RWPE2 (cell line): ENCODE results near the gene PNLDC1.
A peak's percentile ranks its signal among the peaks of the same experiment; 100 is the strongest.

ENCODE experiments used
- ATAC-seq: fragments of 200-7000 bp; cut with Tn5 transposase; 3 replicates; pipeline ENCODE4 v1.9.1; 2021; ENCODE audit warnings: low read depth
- DNase-seq: peaks from one replicate; pipeline ENCODE4 v3.0.0-alpha.2; 2020; ENCODE audit warnings: low spot score
- H3K27ac ChIP-seq: fragments of 450-650 bp; 2 replicates; pipeline ENCODE4 v1.5.1; 2017; ENCODE audit warnings: mild to moderate bottlenecking; ENCODE audit not compliant: poor library complexity, severe bottlenecking
- H3K27me3 ChIP-seq: fragments of 250-450 bp; sonication (Bioruptor Pico); 2 replicates; pipeline ENCODE4 v1.5.1; 2021; ENCODE audit warnings: mild to moderate bottlenecking, moderate library complexity; ENCODE audit not compliant: insufficient read depth, poor library complexity, severe bottlenecking
- H3K36me3 ChIP-seq: fragments of 250-450 bp; sonication (Bioruptor Pico); 2 replicates; pipeline ENCODE4 v1.5.1; 2020; ENCODE audit warnings: low read depth, mild to moderate bottlenecking, moderate library complexity
- H3K4me1 ChIP-seq: fragments of 250-450 bp; sonication (Bioruptor Pico); 2 replicates; pipeline ENCODE4 v1.5.1; 2021; ENCODE audit warnings: mild to moderate bottlenecking, moderate library complexity; ENCODE audit not compliant: insufficient read depth, poor library complexity, severe bottlenecking
- H3K4me3 ChIP-seq: fragments of 250-450 bp; sonication (Bioruptor Pico); 2 replicates; pipeline ENCODE4 v1.5.1; 2021; ENCODE audit warnings: mild to moderate bottlenecking, moderate library complexity; ENCODE audit not compliant: severe bottlenecking
- H3K9me3 ChIP-seq: fragments of 250-450 bp; sonication (Bioruptor Pico); 2 replicates; pipeline ENCODE4 v1.5.1; 2021; ENCODE audit warnings: mild to moderate bottlenecking, moderate library complexity; ENCODE audit not compliant: severe bottlenecking
- TF ChIP-seq, protein P1 (sequence below): fragments of 450-650 bp; IDR thresholded peaks from one replicate; pipeline ENCODE4 v1.5.1; 2017; ENCODE audit warnings: mild to moderate bottlenecking, moderate library complexity; ENCODE audit not compliant: poor library complexity, severe bottlenecking

The PNLDC1 gene

GRCh38 chr6:159800141-159800865, at the start of gene PNLDC1:
Gene PNLDC1 (plus strand): TSS chr6:159800276. CDS start chr6:159800308, 32 bp downstream.
- DNase-seq, result no peak
- peak within 1 kb of the TSS; percentile 48 for H3K4me3 ChIP-seq
- H3K4me1 ChIP-seq, result no peaks in the 10 kb centered on the region
- TF ChIP-seq, protein P1, sequence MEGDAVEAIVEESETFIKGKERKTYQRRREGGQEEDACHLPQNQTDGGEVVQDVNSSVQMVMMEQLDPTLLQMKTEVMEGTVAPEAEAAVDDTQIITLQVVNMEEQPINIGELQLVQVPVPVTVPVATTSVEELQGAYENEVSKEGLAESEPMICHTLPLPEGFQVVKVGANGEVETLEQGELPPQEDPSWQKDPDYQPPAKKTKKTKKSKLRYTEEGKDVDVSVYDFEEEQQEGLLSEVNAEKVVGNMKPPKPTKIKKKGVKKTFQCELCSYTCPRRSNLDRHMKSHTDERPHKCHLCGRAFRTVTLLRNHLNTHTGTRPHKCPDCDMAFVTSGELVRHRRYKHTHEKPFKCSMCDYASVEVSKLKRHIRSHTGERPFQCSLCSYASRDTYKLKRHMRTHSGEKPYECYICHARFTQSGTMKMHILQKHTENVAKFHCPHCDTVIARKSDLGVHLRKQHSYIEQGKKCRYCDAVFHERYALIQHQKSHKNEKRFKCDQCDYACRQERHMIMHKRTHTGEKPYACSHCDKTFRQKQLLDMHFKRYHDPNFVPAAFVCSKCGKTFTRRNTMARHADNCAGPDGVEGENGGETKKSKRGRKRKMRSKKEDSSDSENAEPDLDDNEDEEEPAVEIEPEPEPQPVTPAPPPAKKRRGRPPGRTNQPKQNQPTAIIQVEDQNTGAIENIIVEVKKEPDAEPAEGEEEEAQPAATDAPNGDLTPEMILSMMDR, result no peak
- no peaks in the 10 kb centered on the region for H3K27me3 ChIP-seq
- H3K9me3 ChIP-seq, result no peaks in the 10 kb centered on the region
- H3K27ac ChIP-seq, result no peak within 1 kb of the TSS
- ATAC-seq, result peak; percentile 85
- peaks cover 40% of the 10 kb centered on the region for H3K36me3 ChIP-seq

DNA sequence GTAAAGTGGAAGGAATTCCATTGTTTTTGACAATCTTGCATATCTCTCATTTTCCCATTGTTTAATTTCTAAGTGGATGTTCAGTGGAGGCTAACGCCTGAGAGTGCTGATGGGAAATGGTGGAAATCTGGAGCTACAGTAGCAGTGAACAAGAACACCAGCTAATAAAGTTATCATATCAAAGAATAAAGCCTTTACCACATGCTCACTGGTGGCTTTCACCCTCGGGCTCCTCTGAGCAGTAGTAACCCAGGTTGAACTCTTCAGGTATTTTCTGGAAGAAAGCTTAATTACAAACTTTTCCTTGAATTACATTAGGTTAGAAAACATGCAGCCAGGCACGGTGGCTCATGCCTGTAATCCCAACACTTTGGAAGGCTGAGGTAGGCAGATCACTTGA, 48.6 kb upstream of the PNLDC1 start:
- TF ChIP-seq, protein P1, result no peak
- DNase-seq, result no peak
- H3K36me3 ChIP-seq, result peaks cover 96% of the 10 kb centered on the region
- ATAC-seq, result no peak
- no peaks in the 10 kb centered on the region for H3K9me3 ChIP-seq
- no peak overlapping the region for H3K27ac ChIP-seq
- H3K4me3 ChIP-seq, result no peak overlapping the region
- H3K4me1 ChIP-seq, result no peaks in the 10 kb centered on the region
- H3K27me3 ChIP-seq, result no peaks in the 10 kb centered on the region

- Histone ChIP-seq H3K27ac (no peak overlapping the region), H3K36me3 (peaks cover 87% of the 10 kb centered on the region), H3K4me3 (no peak overlapping the region), H3K27me3 (no peaks in the 10 kb centered on the region), H3K4me1 (peaks cover under 1% of the 10 kb centered on the region), H3K9me3 (no peaks in the 10 kb centered on the region)
- TF ChIP-seq, protein P1, result no peak
- ATAC-seq (no peak), DNase-seq (no peak)
Measured at GRCh38 chr6:159753081-159753872, 46.8 kb upstream of the PNLDC1 start.

GRCh38 chr6:159754401-159754800, 45.7 kb upstream of the PNLDC1 start:
- ATAC-seq (no peak), DNase-seq (no peak)
- Histone ChIP-seq H3K4me3 (no peak overlapping the region), H3K9me3 (no peaks in the 10 kb centered on the region), H3K4me1 (peaks cover 6% of the 10 kb centered on the region), H3K27me3 (no peaks in the 10 kb centered on the region), H3K36me3 (peaks cover 78% of the 10 kb centered on the region), H3K27ac (no peak overlapping the region)
- TF ChIP-seq, protein P1, result no peak
